Endodermal cell (in vitro differentiated cells): ENCODE measurements around the gene RREB1. TPM values are rescaled to one million over a fixed set of nuclear protein-coding genes. Genes with fewer than 3 reads are reported as not detected.

Source experiments
- DNase-seq: peaks from one replicate; pipeline ENCODE4 v3.0.0-alpha.2; 2017
- H3K27ac ChIP-seq: 2 replicates; pipeline ENCODE4 v1.5.1; 2013; ENCODE audit warnings: mild to moderate bottlenecking, low read depth, low read length, moderate library complexity
- H3K27me3 ChIP-seq: 2 replicates; pipeline ENCODE4 v1.6.1; 2013; ENCODE audit warnings: mild to moderate bottlenecking, low read length, moderate library complexity; ENCODE audit not compliant: insufficient read depth, control insufficient read depth, poor library complexity, severe bottlenecking
- H3K36me3 ChIP-seq: 2 replicates; pipeline ENCODE4 v1.7.0; 2013; ENCODE audit warnings: mild to moderate bottlenecking, low read length, moderate library complexity; ENCODE audit not compliant: control insufficient read depth, insufficient read depth
- H3K4me1 ChIP-seq: one replicate; pipeline ENCODE4 v1.7.0; 2013; ENCODE audit warnings: low read length; ENCODE audit not compliant: control insufficient read depth, insufficient read depth
- H3K4me3 ChIP-seq: 2 replicates; pipeline ENCODE4 v1.5.1; 2013; ENCODE audit warnings: mild to moderate bottlenecking, low read length, moderate library complexity
- H3K9ac ChIP-seq: 2 replicates; pipeline ENCODE4 v1.6.1; 2013; ENCODE audit warnings: mild to moderate bottlenecking, low read length, moderate library complexity; ENCODE audit not compliant: poor library complexity, severe bottlenecking; ENCODE audit errors: extremely low read depth
- H3K9me3 ChIP-seq: 2 replicates; pipeline ENCODE4 v1.6.1; 2013; ENCODE audit warnings: mild to moderate bottlenecking, low read length, moderate library complexity; ENCODE audit not compliant: control insufficient read depth
- H3K27ac Mint-ChIP-seq: 2 replicates; pipeline ENCODE4 v1.8.0; 2020; ENCODE audit warnings: mixed read lengths
- H3K27me3 Mint-ChIP-seq: 2 replicates; pipeline ENCODE4 v1.8.0; 2021; ENCODE audit warnings: mild to moderate bottlenecking, mixed read lengths; ENCODE audit not compliant: insufficient read depth
- H3K36me3 Mint-ChIP-seq: 2 replicates; pipeline ENCODE4 v1.8.0; 2020; ENCODE audit warnings: low read depth, mixed read lengths
- H3K4me1 Mint-ChIP-seq: 2 replicates; pipeline ENCODE4 v1.8.0; 2020; ENCODE audit warnings: mixed read lengths
- H3K4me3 Mint-ChIP-seq: 2 replicates; pipeline ENCODE4 v1.8.0; 2020; ENCODE audit warnings: mild to moderate bottlenecking, moderate library complexity, mixed read lengths
- H3K9me3 Mint-ChIP-seq: 2 replicates; pipeline ENCODE4 v1.8.0; 2020; ENCODE audit warnings: mild to moderate bottlenecking, mixed read lengths
- CTCF ChIP-seq: fragments of 200-600 bp; sonication (generic); conservative IDR thresholded peaks from 2 replicates; pipeline ENCODE4 v1.5.0; 2021; ENCODE audit warnings: antibody characterized with exemption, mild to moderate bottlenecking
- WGBS, 2 experiments: methylation state at CpG; one replicate each; pipeline versions ENCODE4 v1.1.5 to v1.1.7; 2013; ENCODE audit warnings: missing lambda C conversion rate in 2 of 2, mixed read lengths in 1 of 2; ENCODE audit not compliant: insufficient coverage in 1 of 2, insufficient read length in 1 of 2; 5-methylcytosine and 5-hydroxymethylcytosine counted together
- total RNA-seq, 2 donors: library from RNA; stranded (reverse); fragmentation: NEBNext Ultra II Directional in 1 of 2; extraction: Animal tissue kit (Norgen Biotek cat#: 25700) in 1 of 2; gene quantifications; 2 replicates in 1 of 2; 3 replicates in 1 of 2; pipeline ENCODE4 v1.2.1, GENCODE V29; 2021

Gene RREB1
- total RNA-seq, 2 donors from 2014 or later: 51.2 to 64.3 TPM

GRCh38 chr6:7201444-7201731 lies 93.6 kb downstream of the RREB1 start:
- H3K4me1 ChIP-seq: no peaks in the 10 kb centered on the region
- H3K4me3 ChIP-seq: no peak overlapping the region
- no peaks in the 10 kb centered on the region for H3K9me3 Mint-ChIP-seq
- H3K27ac ChIP-seq: no peak overlapping the region
- H3K27me3 ChIP-seq: no peaks in the 10 kb centered on the region
- H3K36me3 ChIP-seq: peaks cover 73% of the 10 kb centered on the region
- no peaks in the 10 kb centered on the region for H3K4me1 Mint-ChIP-seq
- no peak overlapping the region for H3K27ac Mint-ChIP-seq
- H3K9me3 ChIP-seq: no peaks in the 10 kb centered on the region
- 98% methylated on average over 2 of the region's 2 CpGs; no CpG with 5 or more reads in 1 of the 2 experiments for WGBS, 2 experiments
- no peak for TF ChIP-seq CTCF
- H3K9ac ChIP-seq: no peak overlapping the region
- no peaks in the 10 kb centered on the region for H3K27me3 Mint-ChIP-seq
- no peak for DNase-seq
- H3K36me3 Mint-ChIP-seq: peaks cover 37% of the 10 kb centered on the region
- H3K4me3 Mint-ChIP-seq: no peak overlapping the region

- H3K9me3 ChIP-seq: no peaks in the 10 kb centered on the region
- WGBS, 2 experiments: 91 to 94% methylated on average over 10 to 15 of the region's 16 CpGs
- no peak overlapping the region for H3K27ac ChIP-seq
- DNase-seq: no peak
- Mint-ChIP-seq H3K4me1 (no peaks in the 10 kb centered on the region), H3K27me3 (no peaks in the 10 kb centered on the region), H3K9me3 (no peaks in the 10 kb centered on the region), H3K4me3 (no peak overlapping the region), H3K27ac (no peak overlapping the region), H3K36me3 (peaks cover 34% of the 10 kb centered on the region)
- no peaks in the 10 kb centered on the region for H3K27me3 ChIP-seq
- peaks cover 71% of the 10 kb centered on the region for H3K36me3 ChIP-seq
- no peaks in the 10 kb centered on the region for H3K4me1 ChIP-seq
- no peak overlapping the region for H3K9ac ChIP-seq
- TF ChIP-seq CTCF: no peak
- no peak overlapping the region for H3K4me3 ChIP-seq
Observed at GRCh38 chr6:7201732-7202541, 94.2 kb downstream of the RREB1 start.

- Histone ChIP-seq H3K9ac (no peak overlapping the region), H3K36me3 (peaks cover 64% of the 10 kb centered on the region), H3K27ac (no peak overlapping the region), H3K9me3 (no peaks in the 10 kb centered on the region), H3K4me3 (no peak overlapping the region), H3K4me1 (no peaks in the 10 kb centered on the region), H3K27me3 (no peaks in the 10 kb centered on the region)
- no peak overlapping the region for H3K27ac Mint-ChIP-seq
- no peak for DNase-seq
- TF ChIP-seq CTCF: no peak
- H3K9me3 Mint-ChIP-seq: no peaks in the 10 kb centered on the region
- H3K4me1 Mint-ChIP-seq: no peaks in the 10 kb centered on the region
- peaks cover 28% of the 10 kb centered on the region for H3K36me3 Mint-ChIP-seq
- H3K27me3 Mint-ChIP-seq: no peaks in the 10 kb centered on the region
- H3K4me3 Mint-ChIP-seq: no peak overlapping the region
Observed at GRCh38 chr6:7202950-7203349, 95.2 kb downstream of the RREB1 start.
